Measurements from ENCODE around the gene NEDD9. TPM values are rescaled to one million over a fixed set of nuclear protein-coding genes. Genes with fewer than 3 reads are reported as not detected.

Gene NEDD9
- total RNA-seq, 1 donor from 2014 or later: 51.6 TPM

DNA sequence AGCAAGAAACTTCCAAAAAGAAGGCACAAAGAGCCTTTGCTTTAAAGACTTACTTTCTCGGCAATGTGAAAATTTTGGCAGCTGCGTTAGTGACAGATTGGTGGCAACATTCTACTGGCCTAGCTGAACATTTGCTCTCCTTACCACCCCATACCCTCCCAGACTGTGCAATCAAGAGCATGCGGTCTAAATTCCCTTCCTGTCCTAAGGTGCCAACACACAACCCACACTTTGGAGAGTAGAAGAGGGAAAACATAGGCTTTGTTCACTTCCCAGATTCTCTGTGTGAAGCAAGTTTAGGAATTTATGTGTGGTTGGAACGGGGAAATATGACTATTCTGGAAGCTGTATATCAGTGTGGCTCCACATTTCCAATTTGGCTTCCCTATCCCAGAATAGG lies 29.8 kb upstream of the NEDD9 start:
- DNase-seq (ENCODE audit: low read depth in 2 of 2): no peak

- DNase-seq (ENCODE audit: low read depth in 2 of 2): no peak
Observed at GRCh38 chr6:11260249-11261038, 28.0 kb upstream of the NEDD9 start.

DNA sequence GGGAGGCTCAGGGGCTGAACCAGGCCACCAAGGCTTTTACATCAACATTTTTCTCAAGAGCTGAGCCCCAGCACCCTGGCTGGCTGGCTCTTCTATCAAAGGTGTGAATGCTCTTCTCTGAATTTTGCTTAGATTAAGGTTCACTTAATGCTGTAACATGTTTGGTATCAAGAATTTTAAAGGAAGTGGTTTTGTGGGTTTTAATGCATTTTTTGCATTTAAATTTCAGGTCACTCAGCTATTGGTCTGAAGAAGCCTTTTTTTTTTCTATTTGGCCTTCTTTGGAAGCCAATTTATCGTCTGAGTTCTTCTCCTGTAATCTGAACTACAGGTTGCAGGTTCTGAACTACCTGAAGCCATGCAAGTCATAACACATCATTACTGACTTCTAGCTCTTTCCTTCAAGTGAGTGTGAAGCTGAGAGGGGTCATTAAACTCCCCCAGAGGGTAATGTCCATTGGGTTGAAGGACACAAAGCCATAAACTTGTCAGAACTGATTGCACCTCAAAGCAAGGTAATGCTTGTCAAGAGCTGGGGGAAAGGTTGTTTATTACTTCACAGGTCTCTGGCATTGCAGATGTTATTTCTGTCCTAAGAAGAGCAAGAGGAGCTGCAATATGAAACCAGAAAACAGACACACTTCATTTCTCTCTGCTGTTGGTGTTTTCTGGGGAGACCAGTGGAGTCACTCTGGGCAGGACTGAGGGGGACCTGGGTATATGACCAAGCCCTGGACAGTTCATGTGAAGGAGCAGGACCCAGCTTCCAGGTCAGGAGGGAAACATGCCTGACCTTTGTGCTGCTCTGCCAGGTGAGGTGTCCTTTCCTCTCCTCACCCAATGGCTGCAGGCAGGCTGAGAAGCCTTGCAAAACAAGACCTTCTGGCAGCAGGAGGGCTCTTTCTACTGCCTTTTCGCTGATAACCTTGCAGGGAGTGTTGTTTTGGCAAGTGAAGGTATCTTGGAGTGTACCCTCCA lies 26.1 kb upstream of the NEDD9 start:
- DNase-seq (ENCODE audit: low read depth in 2 of 2): no peak

DNA sequence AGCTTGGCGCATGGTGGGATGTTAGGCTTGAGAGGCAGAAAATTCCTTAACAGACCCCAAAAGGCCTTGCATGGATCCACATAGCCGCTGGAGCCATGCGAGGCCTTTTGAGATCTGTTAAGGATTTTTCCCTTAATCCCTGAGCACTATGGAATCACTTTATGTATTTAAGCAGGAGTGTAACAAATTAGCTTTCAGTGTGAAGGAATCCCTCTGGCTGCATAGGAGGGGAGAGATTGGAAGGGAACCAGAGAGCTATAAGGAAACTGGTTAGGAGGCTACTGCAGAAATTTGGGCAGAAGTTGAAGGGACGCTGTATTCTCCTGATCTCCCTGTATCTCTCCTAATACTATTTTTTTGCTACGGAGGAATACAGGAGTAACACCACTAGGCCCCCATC lies 23.1 kb upstream of the NEDD9 start:
- no peak for DNase-seq (ENCODE audit: low read depth in 2 of 2)

GRCh38 chr6:11253594-11253993 lies 21.1 kb upstream of the NEDD9 start:
- DNase-seq (ENCODE audit: low read depth in 2 of 2): no peak

DNA sequence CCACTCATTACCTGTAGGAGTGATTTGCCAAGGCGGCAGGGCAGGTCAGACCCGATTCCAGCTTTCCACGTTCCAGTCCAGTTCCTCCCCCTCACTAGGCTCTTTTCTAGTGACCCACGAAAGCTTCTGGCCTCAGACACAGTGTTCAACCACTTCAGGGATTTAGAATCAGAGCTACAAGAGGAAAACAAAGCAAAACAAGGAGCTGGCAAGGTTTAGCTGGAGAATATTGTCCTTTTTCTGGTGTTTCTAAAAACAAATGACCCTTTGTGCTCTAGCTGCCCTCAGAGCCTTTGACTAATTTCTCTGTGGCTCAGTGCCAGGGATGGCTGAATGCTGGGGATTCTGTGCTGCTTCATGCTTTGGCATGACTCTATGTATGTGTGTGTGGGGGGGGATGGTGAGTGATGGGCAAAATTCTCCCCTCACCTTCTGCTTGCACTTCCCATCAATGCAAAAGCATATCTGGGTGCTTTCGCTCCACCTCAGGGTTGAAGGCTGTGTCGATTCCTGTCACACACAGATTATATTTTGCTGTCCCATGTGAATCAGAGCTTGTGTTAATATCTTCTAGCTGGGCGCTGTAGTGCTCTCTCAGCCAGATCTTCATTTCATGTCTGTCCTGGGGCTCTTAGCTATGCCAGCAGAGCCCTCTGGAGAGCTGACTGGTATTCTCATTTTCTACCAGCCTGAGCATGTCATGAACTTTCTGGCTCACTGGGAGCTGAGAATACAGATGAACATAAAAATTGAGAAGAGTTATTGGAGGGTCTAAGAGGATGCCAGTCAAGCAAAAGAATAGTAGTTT lies 19.3 kb upstream of the NEDD9 start:
- peak in 1 of 2 donors; percentile 92 for DNase-seq (ENCODE audit: low read depth in 2 of 2)

GRCh38 chr6:11250108-11250507 lies 17.6 kb upstream of the NEDD9 start:
- no peak for DNase-seq (ENCODE audit: low read depth in 2 of 2)

GRCh38 chr6:11248974-11249761 lies 16.7 kb upstream of the NEDD9 start:
- no peak for DNase-seq (ENCODE audit: low read depth in 2 of 2)

- DNase-seq (ENCODE audit: low read depth in 2 of 2): no peak
Observed at GRCh38 chr6:11246722-11247121, 14.3 kb upstream of the NEDD9 start.

- no peak for DNase-seq (ENCODE audit: low read depth in 2 of 2)
Observed at GRCh38 chr6:11245381-11246256, 13.2 kb upstream of the NEDD9 start.

DNA sequence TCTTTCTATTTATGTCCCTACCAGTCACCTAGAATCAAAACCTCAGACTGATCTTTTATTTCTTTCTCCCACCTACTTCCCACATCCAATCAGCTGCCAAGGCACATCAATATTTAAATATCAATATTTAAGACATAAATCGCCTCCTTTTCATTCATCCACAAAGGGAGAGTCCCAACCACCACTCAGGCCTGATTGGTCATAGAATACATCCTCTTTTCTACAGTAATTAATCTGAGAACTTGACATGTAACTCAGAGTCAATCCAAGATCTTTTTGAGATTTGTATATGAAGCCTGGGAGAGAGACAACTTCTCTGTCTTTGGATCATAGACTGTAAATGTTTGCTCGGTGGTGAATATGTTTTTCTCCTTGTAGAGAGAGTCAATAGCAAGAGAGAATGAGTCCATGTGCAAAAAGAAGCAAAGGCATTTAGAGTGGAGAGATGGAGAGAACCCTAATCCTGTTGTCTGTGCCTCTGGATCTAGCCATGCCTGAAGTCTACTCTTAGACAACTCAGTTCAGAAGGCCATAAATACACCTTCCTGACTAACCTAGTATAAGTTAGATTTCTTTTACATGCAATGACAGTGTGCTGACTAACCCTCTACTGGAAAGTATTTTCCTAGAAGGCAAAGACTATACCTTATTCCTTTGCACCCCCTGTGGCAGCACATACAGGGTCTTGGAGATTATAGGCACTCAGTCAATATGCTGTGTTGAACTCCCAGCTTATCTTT lies 12.1 kb upstream of the NEDD9 start:
- DNase-seq (ENCODE audit: low read depth in 2 of 2): no peak

DNA sequence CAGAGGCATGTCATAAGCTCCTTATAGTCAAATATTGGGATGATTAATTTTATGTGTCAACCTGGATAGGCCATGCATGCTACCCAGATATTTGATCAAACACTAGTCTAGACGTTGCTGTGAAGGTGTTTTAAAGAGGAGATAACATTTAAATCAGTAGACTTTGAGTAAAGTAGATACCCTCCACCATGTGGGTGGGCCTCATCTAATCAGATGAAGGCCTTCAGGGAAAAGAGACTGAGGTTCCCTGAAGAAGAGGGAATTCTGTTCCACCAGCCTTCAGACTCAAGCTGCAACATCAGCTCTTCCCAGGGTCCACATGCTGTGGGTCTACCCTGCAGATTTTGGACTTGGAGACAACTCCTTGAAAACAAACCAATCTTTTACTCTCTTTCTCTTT lies 11.4 kb upstream of the NEDD9 start:
- DNase-seq (ENCODE audit: low read depth in 2 of 2): no peak

GRCh38 chr6:11242711-11243110 lies 10.2 kb upstream of the NEDD9 start:
- no peak for DNase-seq (ENCODE audit: low read depth in 2 of 2)

- DNase-seq (ENCODE audit: low read depth in 2 of 2): no peak
Observed at GRCh38 chr6:11241793-11242201, 9.3 kb upstream of the NEDD9 start.

GRCh38 chr6:11241154-11241792 lies 8.8 kb upstream of the NEDD9 start:
- DNase-seq (ENCODE audit: low read depth in 2 of 2): no peak

DNA sequence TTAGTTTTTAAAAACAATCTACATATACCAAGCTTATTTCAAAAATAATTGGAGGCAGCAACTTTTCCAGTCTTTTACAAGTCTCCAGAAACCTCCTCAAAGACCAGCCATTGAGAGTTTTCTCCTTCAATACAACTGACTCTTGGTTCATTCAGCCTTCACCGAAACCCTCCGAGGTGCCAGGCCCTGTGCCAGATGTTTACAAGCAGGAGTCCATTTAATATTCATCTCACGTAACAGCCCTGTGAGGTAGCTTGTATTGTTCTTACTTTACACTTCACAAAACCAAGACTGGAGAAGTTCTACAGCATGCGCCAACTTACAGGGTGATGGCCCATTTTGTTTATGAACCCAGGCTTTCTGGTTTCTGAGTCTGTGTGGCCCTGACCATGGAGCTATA lies 5.5 kb upstream of the NEDD9 start:
- no peak for DNase-seq (ENCODE audit: low read depth in 2 of 2)

DNA sequence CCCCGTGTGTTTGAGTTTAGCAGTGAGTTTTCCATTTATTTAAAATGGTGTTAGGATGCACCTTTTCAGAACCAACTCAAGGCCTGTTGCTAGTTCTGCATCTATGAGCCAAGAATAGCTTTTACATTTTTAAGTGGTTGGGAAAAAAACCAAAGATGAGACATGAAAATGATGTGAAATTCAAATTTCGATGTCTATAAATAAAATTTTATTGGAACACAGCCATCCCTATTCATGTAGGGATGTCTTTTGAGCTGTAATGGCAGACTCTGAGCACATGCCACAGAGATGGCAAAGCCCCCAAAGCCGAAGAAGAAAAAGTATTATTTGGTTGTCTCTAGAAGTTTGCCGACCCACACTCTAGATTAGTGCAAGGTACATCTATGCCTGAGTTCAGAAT lies 5.0 kb upstream of the NEDD9 start:
- no peak for DNase-seq (ENCODE audit: low read depth in 2 of 2)

GRCh38 chr6:11236915-11237314 lies 4.4 kb upstream of the NEDD9 start:
- DNase-seq (ENCODE audit: low read depth in 2 of 2): no peak

All from dermis microvascular lymphatic vessel endothelial cell (primary cell).